Lower leg skin (tissue), 3 donors: ENCODE data around the gene MTHFD1.

ENCODE experiments used
- CTCF ChIP-seq, 3 donors: fragments of 450-650 bp; IDR thresholded peaks; one replicate each; pipeline ENCODE4 v1.5.1; 2016; ENCODE audit warnings: antibody characterized with exemption in 3 of 3, mild to moderate bottlenecking in 3 of 3, moderate library complexity in 2 of 3
- POLR2A ChIP-seq, 2 donors: fragments of 450-650 bp; IDR thresholded peaks; one replicate each; pipeline ENCODE4 v1.6.1; 2016 to 2017; ENCODE audit warnings: antibody characterized with exemption in 2 of 2, mild to moderate bottlenecking in 1 of 2, moderate library complexity in 1 of 2

DNA sequence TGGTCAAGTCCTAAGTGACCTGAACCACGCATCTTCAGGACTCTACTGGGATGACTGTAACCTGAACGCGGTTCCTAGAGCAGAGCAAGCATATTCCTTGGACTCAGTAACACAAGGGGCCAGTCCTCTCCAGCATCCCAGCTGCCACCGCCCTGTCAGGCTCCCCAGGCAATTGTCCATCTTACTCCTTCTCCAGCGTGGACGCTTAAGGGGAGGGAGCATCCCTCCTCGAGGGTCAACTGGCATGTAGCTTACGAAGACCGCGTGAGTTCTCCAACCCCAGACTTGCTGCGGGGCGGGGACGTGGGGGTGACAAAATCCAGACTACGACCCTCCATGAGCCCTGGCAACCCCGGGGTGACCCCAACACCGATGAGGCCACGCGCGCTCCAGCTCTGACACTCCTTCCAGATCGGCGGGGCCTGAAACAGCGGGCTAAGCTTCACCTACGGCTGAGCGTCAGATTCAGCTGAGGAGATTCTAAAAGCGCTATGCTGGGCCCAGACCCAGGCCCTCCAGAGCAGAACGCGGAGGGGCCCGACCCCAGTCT lies 846 bp upstream of the MTHFD1 start:
- TF ChIP-seq CTCF (IDR thresholded peaks at IDR 0.05), result no peak
- no peak for TF ChIP-seq POLR2A (IDR thresholded peaks at IDR 0.05)
